ENCODE measurements around the gene MX2. TPM values are rescaled to one million over a fixed set of nuclear protein-coding genes. Genes with fewer than 3 reads are reported as not detected.

MX2 gene
- total RNA-seq, 3 donors from 2014 or later = 6.1 to 7.6 (median 7.4) TPM

DNA sequence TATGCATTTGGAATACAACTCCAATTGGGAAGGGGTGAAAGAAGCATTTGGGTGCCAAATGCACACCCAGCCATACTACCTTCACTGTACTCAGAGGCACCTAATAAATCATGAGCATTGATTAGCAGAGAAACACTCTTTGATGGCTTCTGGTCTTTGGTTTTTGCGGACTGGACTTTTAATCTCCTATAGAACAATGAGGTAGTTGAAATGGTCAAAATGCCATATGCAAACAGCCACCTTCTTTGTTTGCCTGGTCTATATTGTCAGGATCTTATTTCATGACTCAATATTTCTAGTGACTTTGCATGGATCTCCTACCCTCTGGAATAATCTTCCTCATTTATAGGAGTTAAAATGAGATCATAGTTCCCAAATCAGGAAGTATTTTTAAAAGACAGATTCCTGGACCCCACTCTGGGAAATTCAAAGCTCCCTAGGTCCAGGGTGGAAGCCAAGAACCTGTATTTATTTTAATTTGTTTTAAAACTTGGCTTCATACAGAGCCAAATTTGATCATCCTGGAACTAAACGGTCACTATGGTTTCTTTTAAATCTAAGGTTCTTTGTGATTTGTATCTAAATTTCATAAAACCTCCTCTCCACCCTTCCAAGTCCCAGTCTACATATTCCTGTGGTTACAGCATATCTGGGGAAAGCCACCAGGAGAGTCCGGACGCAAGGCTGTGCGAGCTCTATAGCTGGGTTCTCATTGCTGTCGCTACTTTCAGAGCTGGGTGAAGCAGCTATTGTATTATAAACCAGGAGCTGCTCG lies 36.5 kb upstream of the MX2 start:
- ATAC-seq = no peak
- no peaks in the 10 kb centered on the region for H3K9me3 Mint-ChIP-seq
- no peak overlapping the region for H3K4me3 Mint-ChIP-seq
- DNase-seq = no peak
- peaks cover 8% of the 10 kb centered on the region for H3K27me3 Mint-ChIP-seq (ENCODE audit: low read depth)
- no peaks in the 10 kb centered on the region for H3K36me3 Mint-ChIP-seq (ENCODE audit: insufficient read depth)
- peaks cover 1% of the 10 kb centered on the region for H3K4me1 Mint-ChIP-seq (ENCODE audit: low read depth)

DNA sequence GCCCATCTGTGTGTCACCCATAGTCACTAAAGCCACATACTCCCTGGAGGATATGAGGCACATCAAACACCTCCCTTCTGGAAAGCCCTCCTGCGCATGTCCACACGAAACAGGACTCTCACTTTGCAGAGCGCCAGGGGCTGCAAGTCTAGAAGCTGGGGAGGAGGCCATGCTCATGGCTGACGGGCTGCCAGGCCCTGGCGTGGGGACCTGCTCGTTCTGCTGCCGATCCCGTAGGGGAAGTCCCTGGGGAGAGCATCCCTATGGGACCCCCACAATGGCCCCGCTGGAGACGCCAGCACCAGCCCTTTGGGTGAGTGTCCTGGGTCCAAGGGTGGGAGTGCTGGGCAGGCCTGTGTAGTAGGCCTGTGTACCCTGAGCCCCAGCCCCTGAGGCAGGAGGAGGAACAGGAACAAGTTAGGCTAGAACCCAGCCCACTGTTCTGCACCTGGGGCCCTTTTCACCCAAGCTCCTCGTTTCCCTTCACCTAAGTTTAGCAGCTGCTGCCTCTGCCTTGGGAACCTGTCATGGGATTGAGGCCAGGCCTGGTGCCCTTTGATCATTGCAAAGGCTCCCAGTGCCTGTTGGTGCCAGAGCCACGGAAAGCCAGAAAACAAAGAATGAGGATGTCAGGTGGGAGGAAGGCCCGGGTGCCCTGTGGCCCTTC lies 35.3 kb upstream of the MX2 start:
- DNase-seq (no peak), ATAC-seq (no peak)
- Mint-ChIP-seq H3K36me3 (ENCODE audit: insufficient read depth) (no peaks in the 10 kb centered on the region), H3K27me3 (ENCODE audit: low read depth) (no peaks in the 10 kb centered on the region), H3K4me1 (ENCODE audit: low read depth) (no peaks in the 10 kb centered on the region), H3K4me3 (no peak overlapping the region), H3K9me3 (no peaks in the 10 kb centered on the region)

DNA sequence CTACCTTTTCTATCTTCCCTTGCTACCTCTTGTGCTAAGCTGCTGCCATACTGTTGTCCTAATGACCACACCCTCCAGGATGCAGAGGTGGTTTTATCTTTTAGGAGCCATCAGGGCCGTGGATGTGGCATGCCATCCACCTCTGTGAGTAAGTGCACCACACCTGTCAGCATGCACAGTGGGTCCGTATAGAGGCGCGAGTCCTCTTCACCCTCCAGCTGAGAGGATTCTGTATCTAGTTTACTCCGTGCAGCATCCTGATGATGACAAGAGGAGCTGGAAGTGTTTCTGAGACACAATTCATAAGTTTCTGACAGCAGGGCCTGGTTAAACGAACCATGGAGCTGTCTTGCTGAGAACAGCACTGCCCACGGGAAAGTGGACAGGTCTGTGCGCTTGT lies 34.1 kb upstream of the MX2 start:
- no peaks in the 10 kb centered on the region for H3K27me3 Mint-ChIP-seq (ENCODE audit: low read depth)
- no peaks in the 10 kb centered on the region for H3K36me3 Mint-ChIP-seq (ENCODE audit: insufficient read depth)
- H3K4me1 Mint-ChIP-seq (ENCODE audit: low read depth) = no peaks in the 10 kb centered on the region
- DNase-seq = no peak
- no peak for ATAC-seq
- no peak overlapping the region for H3K4me3 Mint-ChIP-seq
- H3K9me3 Mint-ChIP-seq = no peaks in the 10 kb centered on the region

DNA sequence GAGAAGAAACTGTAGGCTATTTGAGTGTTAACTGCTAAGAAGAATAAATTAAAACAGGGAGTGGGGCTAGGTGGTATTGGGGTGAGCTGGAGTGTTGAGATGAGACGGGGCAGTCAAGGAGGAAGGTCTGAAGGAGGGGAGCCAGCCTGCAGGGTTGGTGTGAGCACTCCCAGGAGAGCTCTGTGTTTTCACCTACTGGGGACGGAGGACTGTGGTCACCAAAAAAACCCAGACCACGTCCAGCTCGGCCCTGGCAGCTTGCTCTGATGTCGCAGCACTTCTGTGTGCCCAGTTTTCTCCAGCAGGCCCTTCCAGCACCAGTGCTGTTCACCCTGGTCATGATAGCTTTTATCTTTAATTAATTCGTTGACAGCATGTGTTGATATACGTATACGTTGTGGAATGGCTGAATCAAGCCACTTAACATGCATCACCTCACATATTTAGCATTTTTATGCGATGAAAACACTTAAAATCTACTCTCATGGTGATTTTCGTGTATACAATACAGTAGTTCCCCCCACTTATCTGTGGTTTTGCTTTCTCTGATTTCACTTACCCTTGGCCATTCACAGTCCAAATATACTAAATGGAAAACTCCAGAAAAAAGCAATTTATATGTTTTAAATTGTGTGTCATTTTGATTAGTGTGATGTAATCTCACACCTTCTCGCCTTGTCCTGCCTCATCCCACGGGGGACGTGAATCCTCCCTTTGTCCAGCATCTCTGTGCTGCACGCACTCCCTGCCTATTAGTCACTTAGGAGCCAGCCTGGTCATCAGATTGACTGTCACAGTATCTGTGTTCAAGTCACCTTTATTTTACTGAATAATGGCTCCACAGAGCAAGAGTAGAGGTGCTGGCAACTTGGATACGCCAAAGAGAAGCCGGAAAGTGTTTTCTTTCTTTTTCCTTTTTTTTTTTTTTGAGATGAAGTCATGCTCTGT lies 32.9 kb upstream of the MX2 start:
- H3K4me1 Mint-ChIP-seq (ENCODE audit: low read depth) = no peaks in the 10 kb centered on the region
- DNase-seq = no peak
- H3K27me3 Mint-ChIP-seq (ENCODE audit: low read depth) = no peaks in the 10 kb centered on the region
- H3K4me3 Mint-ChIP-seq = no peak overlapping the region
- no peak for ATAC-seq
- no peaks in the 10 kb centered on the region for H3K36me3 Mint-ChIP-seq (ENCODE audit: insufficient read depth)
- peaks cover 3% of the 10 kb centered on the region for H3K9me3 Mint-ChIP-seq

DNA sequence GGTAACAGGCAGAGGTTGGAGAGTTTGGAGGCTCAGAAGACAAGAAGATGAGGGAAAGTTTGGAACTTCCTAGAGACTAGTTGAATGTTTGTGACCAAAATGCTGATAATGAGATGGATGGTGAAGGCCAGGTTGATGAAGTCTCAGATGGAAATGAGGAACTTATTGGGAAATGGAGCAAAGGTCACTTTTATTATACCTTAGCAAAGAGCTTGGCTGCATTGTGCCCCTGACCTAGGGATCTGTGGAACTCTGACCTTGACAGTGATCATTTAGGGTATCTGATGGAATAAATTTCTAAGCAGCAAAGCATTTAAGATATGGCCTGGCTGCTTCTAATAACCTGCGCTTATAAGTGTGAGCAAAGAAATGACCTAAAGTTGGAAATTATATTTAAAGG lies 28.1 kb upstream of the MX2 start:
- peaks cover 2% of the 10 kb centered on the region for H3K27me3 Mint-ChIP-seq (ENCODE audit: low read depth)
- no peaks in the 10 kb centered on the region for H3K36me3 Mint-ChIP-seq (ENCODE audit: insufficient read depth)
- H3K4me3 Mint-ChIP-seq = no peak overlapping the region
- no peaks in the 10 kb centered on the region for H3K4me1 Mint-ChIP-seq (ENCODE audit: low read depth)
- DNase-seq (no peak), ATAC-seq (no peak)
- H3K9me3 Mint-ChIP-seq = peaks cover 4% of the 10 kb centered on the region

DNA sequence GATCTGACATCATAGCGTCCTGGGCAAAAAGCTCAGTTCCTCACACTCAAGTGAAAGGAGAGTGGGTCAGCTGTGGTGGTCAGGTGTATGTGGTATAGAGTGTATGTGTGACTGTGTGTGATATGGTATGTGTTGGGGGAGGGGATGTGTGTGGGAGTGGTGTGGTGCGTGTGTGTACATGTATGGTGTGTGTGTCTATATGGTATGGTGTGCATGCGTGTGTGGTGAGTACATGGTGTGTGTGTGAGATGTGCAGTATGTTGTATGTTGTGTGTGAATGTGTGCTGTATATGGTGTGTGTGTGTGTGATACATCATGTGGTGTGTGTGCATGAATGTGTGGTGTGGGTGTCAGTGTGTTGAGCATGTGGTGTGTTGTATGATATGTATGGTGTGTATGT lies 24.3 kb upstream of the MX2 start:
- H3K4me1 Mint-ChIP-seq (ENCODE audit: low read depth) = no peaks in the 10 kb centered on the region
- no peak overlapping the region for H3K4me3 Mint-ChIP-seq
- DNase-seq (no peak), ATAC-seq (no peak)
- peaks cover 4% of the 10 kb centered on the region for H3K27me3 Mint-ChIP-seq (ENCODE audit: low read depth)
- H3K36me3 Mint-ChIP-seq (ENCODE audit: insufficient read depth) = no peaks in the 10 kb centered on the region
- peaks cover 10% of the 10 kb centered on the region for H3K9me3 Mint-ChIP-seq

DNA sequence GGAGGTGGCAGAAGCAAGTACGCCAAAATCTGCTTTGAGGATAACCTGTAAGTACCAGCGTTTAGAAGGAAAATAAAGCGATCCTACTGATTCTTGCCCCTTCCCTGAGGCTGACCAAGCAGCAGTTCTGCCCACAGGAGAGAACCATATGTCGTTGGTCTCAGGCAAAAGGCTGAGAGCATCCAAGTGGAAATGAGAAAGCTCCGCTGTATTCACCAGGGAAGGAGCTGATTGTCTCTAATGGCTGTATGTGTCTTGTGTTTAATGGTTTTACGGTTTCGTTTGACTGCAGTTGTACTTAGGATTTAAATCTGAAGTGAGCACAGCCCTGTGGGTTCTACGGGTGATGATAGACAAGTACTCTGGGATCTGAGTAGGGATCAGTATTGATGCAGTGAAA lies 23.4 kb upstream of the MX2 start:
- ATAC-seq = no peak
- no peak overlapping the region for H3K4me3 Mint-ChIP-seq
- peaks cover 11% of the 10 kb centered on the region for H3K9me3 Mint-ChIP-seq
- peaks cover 4% of the 10 kb centered on the region for H3K27me3 Mint-ChIP-seq (ENCODE audit: low read depth)
- no peaks in the 10 kb centered on the region for H3K36me3 Mint-ChIP-seq (ENCODE audit: insufficient read depth)
- H3K4me1 Mint-ChIP-seq (ENCODE audit: low read depth) = no peaks in the 10 kb centered on the region
- DNase-seq = no peak

DNA sequence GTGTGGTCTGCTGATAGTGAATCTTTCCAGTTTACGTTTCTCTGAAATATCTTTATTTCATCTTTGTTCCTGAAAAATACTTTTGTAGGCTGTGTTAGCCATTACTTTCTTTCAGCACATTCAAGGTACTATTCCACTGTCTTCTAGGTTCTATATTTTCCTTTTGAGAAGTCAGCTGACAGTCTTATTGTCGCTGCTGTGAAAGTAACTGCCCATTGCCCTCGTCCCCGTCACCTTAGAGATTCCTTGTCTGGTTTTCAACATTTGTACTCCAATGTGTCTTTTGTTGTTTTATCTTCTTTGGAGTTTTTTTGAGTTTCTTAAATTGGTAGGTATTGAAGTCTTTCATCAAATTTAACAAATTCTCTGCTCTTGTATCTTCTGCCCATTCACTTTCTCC lies 19.8 kb upstream of the MX2 start:
- no peaks in the 10 kb centered on the region for H3K36me3 Mint-ChIP-seq (ENCODE audit: insufficient read depth)
- H3K4me1 Mint-ChIP-seq (ENCODE audit: low read depth) = no peaks in the 10 kb centered on the region
- peaks cover 7% of the 10 kb centered on the region for H3K9me3 Mint-ChIP-seq
- no peak overlapping the region for H3K4me3 Mint-ChIP-seq
- ATAC-seq (no peak), DNase-seq (no peak)
- peaks cover 9% of the 10 kb centered on the region for H3K27me3 Mint-ChIP-seq (ENCODE audit: low read depth)

DNA sequence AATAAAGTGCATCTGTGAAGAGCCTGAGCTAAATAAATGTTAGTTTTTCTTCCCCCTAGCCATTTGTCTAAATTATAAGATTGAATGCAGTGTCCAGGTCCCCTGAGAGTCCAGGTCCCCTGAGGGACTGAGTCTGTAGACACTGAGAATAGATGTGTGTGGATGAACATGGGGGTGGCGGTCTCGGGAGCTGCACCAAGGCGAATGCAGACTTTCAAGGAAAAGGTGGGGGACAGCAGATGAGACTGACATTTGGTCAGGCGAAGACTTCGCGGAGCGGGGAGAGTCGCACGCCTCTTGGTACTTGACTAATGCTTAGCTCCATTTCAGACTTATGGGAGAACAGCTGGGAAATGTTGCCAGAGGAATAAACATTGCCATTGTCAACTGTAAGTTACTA lies 17.7 kb upstream of the MX2 start:
- no peak for DNase-seq
- Mint-ChIP-seq H3K4me1 (ENCODE audit: low read depth) (no peaks in the 10 kb centered on the region), H3K27me3 (ENCODE audit: low read depth) (peaks cover 15% of the 10 kb centered on the region), H3K9me3 (peaks cover 7% of the 10 kb centered on the region), H3K36me3 (ENCODE audit: insufficient read depth) (no peaks in the 10 kb centered on the region), H3K4me3 (no peak overlapping the region)
- no peak for ATAC-seq

DNA sequence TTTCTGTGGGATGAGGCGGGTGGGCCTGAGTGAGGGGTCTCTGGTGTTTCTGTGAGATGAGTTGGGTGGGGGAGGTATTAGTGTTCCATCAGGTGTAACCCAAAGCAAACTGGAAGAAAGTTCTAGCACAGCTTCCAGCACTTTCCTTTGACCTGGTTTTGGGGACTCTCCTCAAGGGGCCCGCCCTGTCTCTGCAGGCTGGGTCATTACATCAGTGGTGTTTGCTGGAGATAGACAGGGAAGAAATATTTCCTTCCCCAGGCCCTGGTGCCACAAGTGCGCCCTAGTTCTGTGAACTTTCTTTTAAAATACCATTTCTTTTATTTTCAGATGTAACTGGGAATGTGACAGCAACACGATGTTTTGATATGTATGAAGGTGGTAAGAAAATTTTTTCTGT lies 16.5 kb upstream of the MX2 start:
- DNase-seq (no peak), ATAC-seq (no peak)
- no peak overlapping the region for H3K4me3 Mint-ChIP-seq
- H3K9me3 Mint-ChIP-seq = peaks cover 7% of the 10 kb centered on the region
- no peaks in the 10 kb centered on the region for H3K4me1 Mint-ChIP-seq (ENCODE audit: low read depth)
- H3K36me3 Mint-ChIP-seq (ENCODE audit: insufficient read depth) = no peaks in the 10 kb centered on the region
- H3K27me3 Mint-ChIP-seq (ENCODE audit: low read depth) = peaks cover 18% of the 10 kb centered on the region

DNA sequence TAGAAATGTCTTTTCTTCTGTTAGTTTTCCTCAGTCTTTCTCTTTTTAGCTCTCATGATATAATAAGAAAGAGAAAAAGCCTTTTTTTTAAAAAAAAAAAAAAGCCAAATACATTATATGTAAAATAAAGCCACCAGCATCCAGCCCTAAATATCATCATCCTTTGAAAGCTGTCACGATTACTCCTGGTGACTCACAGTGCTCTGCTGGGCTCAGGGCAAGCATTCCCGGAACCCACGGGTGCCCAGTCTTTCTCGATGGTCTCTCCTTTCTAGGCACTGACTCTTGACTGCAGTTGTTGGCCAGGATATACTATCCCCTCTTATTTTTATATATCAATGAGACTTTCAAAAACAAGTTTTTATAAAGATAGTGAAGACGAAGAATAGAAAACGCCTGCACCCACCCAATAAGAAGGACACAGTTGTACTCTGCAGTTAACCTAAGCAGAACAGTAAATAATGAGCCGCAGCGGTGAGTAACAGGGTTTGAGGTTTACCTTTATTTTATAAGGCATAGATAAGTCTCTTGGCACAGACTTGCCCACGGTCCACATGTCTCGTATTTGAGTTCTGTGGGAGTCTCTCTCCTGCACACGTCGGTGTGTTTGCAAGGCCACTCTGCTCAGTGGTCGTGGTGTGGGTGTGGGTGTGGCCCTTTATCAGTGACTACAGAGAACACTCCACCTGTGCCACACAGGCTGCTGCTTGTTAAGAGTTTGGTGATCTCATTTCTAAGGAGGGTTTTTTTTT lies 15.7 kb upstream of the MX2 start:
- ATAC-seq (no peak), DNase-seq (no peak)
- Mint-ChIP-seq H3K4me1 (ENCODE audit: low read depth) (no peaks in the 10 kb centered on the region), H3K36me3 (ENCODE audit: insufficient read depth) (no peaks in the 10 kb centered on the region), H3K4me3 (no peak overlapping the region), H3K27me3 (ENCODE audit: low read depth) (peaks cover 23% of the 10 kb centered on the region), H3K9me3 (peaks cover 7% of the 10 kb centered on the region)

DNA sequence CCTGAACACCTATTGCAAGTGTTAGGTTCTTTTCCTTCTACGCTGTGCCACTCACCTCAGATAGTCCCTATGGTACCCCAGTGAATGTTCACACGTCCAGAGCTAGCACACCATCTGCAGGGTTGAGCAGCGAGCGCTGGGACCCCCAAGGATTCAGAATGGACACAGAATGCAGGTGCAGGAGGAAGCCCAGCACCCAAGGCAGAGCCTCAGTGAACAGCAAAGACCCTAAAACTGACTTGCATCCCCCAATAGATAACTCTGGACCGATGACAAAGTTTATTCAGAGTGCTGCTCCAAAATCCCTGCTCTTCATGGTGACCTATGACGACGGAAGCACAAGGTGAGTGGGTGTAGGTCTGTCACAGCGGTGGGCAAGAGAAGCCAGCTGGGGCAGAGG lies 15.1 kb upstream of the MX2 start:
- Mint-ChIP-seq H3K4me3 (no peak overlapping the region), H3K4me1 (ENCODE audit: low read depth) (no peaks in the 10 kb centered on the region), H3K36me3 (ENCODE audit: insufficient read depth) (no peaks in the 10 kb centered on the region), H3K27me3 (ENCODE audit: low read depth) (peaks cover 26% of the 10 kb centered on the region), H3K9me3 (peaks cover 7% of the 10 kb centered on the region)
- ATAC-seq (no peak), DNase-seq (no peak)

DNA sequence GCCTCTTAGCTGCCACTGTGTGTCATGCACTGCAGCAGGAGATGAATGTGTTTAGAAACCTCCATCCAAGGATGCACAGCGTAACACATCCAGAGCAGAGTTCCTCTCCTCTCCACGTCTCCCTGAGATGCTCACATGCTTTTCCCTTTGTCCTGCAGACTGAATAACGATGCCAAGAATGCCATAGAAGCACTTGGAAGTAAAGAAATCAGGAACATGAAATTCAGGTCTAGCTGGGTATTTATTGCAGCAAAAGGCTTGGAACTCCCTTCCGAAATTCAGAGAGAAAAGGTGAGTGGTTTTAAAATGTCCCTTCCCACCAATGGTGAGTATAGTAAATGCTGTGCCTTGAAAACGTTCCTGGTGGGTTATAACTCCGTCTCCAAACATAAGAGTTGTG lies 13.4 kb upstream of the MX2 start:
- no peaks in the 10 kb centered on the region for H3K36me3 Mint-ChIP-seq (ENCODE audit: insufficient read depth)
- ATAC-seq (no peak), DNase-seq (no peak)
- no peaks in the 10 kb centered on the region for H3K4me1 Mint-ChIP-seq (ENCODE audit: low read depth)
- H3K4me3 Mint-ChIP-seq = no peak overlapping the region
- no peaks in the 10 kb centered on the region for H3K9me3 Mint-ChIP-seq
- peaks cover 23% of the 10 kb centered on the region for H3K27me3 Mint-ChIP-seq (ENCODE audit: low read depth)

DNA sequence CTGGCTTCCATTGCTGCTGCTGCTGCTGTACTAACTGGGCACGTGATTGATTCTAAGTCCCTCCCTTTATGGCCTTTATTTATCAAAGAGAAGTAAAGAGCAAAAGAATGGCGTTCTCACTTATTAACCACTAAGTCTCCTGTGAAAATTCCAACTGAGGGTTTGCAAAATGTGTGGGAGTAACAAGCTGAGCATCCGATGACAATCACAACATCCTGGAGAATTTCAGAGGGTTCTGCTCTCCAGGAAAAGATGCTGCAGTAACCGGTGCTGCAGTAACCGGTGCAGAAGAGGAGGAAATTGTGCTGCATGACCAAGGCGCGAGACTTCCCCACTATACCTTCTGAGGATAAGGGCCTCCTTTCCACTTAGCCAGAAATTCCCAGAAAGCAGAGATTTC lies 12.7 kb upstream of the MX2 start:
- DNase-seq (no peak), ATAC-seq (no peak)
- peaks cover 22% of the 10 kb centered on the region for H3K27me3 Mint-ChIP-seq (ENCODE audit: low read depth)
- no peak overlapping the region for H3K4me3 Mint-ChIP-seq
- no peaks in the 10 kb centered on the region for H3K9me3 Mint-ChIP-seq
- no peaks in the 10 kb centered on the region for H3K36me3 Mint-ChIP-seq (ENCODE audit: insufficient read depth)
- H3K4me1 Mint-ChIP-seq (ENCODE audit: low read depth) = no peaks in the 10 kb centered on the region

Data from activated T-cell treated with anti-CD3 and anti-CD28 coated beads, Interleukin-2, amount 50 U/mL, for 4 hours (primary cell).